ENCODE results near the gene STAM2.
"Not testable (repeated sequence)": the region's sequence is repeated elsewhere in the genome, so short reads cannot be mapped to it uniquely, and the experiment has no call there.

Gene STAM2

GRCh38 chr2:152162141-152162540 is 13.4 kb downstream of the STAM2 start:
- Histone ChIP-seq H3K18ac (ENCODE audit: low read length) (no peak overlapping the region), H3K79me1 (ENCODE audit: low read depth, low read length) (no peaks in the 10 kb centered on the region), H2AK5ac (ENCODE audit: low read depth, low read length) (no peak overlapping the region), H4K91ac (ENCODE audit: low read depth, low read length, poor library complexity) (no peak overlapping the region), H3K27ac (replicated peaks; ENCODE audit: low read length) (no peak overlapping the region), H3K9ac (ENCODE audit: low read depth, low read length, poor library complexity) (no peak overlapping the region), H2BK12ac (ENCODE audit: low read length) (no peak overlapping the region), H3K9me3 (replicated peaks in 1 of 2; ENCODE audit: control insufficient read depth in 2 of 2, insufficient read depth in 1 of 2, low read depth in 1 of 2, low read length in 2 of 2) (peaks cover 4 to 7% of the 10 kb centered on the region in 2 donors), H4K8ac (ENCODE audit: low read depth, low read length) (no peak overlapping the region), H3K36me3 (replicated peaks in 1 of 2; ENCODE audit: control insufficient read depth in 2 of 2, insufficient read depth in 2 of 2, low read length in 2 of 2) (no peaks in the 10 kb centered on the region), H3K4me3 (ENCODE audit: low read length in 2 of 2) (no peak overlapping the region), H2AFZ (ENCODE audit: low read length) (no peak overlapping the region), H3K4ac (ENCODE audit: low read length) (no peak overlapping the region), H2BK15ac (ENCODE audit: low read length) (no peak overlapping the region), H3K14ac (ENCODE audit: low read length) (no peak overlapping the region), H3K27me3 (ENCODE audit: control insufficient read depth in 3 of 3, insufficient read depth in 3 of 3, low read depth in 1 of 3, low read length in 3 of 3) (no peaks in the 10 kb centered on the region), H3K4me1 (ENCODE audit: control insufficient read depth in 2 of 2, insufficient read depth in 1 of 2, low read depth in 1 of 2, low read length in 2 of 2) (no peaks in the 10 kb centered on the region), H3K4me2 (ENCODE audit: insufficient read depth, low read length, poor library complexity, severe bottlenecking) (no peak overlapping the region), H3K23ac (ENCODE audit: low read depth, low read length, poor library complexity) (no peak overlapping the region), H2BK5ac (ENCODE audit: low read length) (no peak overlapping the region), H2BK120ac (ENCODE audit: low read depth, low read length) (no peak overlapping the region)
- no CpG with 5 or more reads among the region's 3 CpGs for WGBS, 2 donors (ENCODE audit: extremely low coverage in 2 of 2, insufficient read length in 2 of 2, insufficient replicate concordance in 1 of 2)
- no peak for DNase-seq (ENCODE audit: low spot score)

GRCh38 chr2:152161598-152161997 is 14.0 kb downstream of the STAM2 start:
- no peak overlapping the region for H2BK5ac ChIP-seq (ENCODE audit: low read length)
- no peak overlapping the region for H3K14ac ChIP-seq (ENCODE audit: low read length)
- no peaks in the 10 kb centered on the region for H3K79me1 ChIP-seq (ENCODE audit: low read depth, low read length)
- H2AFZ ChIP-seq (ENCODE audit: low read length), result no peak overlapping the region
- H3K4me3 ChIP-seq (ENCODE audit: low read length in 2 of 2), result no peak overlapping the region
- DNase-seq (ENCODE audit: low spot score), result no peak
- no peaks in the 10 kb centered on the region for H3K4me1 ChIP-seq (ENCODE audit: control insufficient read depth in 2 of 2, insufficient read depth in 1 of 2, low read depth in 1 of 2, low read length in 2 of 2)
- no peak overlapping the region for H2BK12ac ChIP-seq (ENCODE audit: low read length)
- no peak overlapping the region for H3K23ac ChIP-seq (ENCODE audit: low read depth, low read length, poor library complexity)
- no peak overlapping the region for H2AK5ac ChIP-seq (ENCODE audit: low read depth, low read length)
- no peak overlapping the region for H3K18ac ChIP-seq (ENCODE audit: low read length)
- no peak overlapping the region for H3K4ac ChIP-seq (ENCODE audit: low read length)
- no CpG with 5 or more reads among the region's 4 CpGs for WGBS, 2 donors (ENCODE audit: extremely low coverage in 2 of 2, insufficient read length in 2 of 2, insufficient replicate concordance in 1 of 2)
- H3K27ac ChIP-seq (replicated peaks; ENCODE audit: low read length), result no peak overlapping the region
- H3K9me3 ChIP-seq (replicated peaks in 1 of 2; ENCODE audit: control insufficient read depth in 2 of 2, insufficient read depth in 1 of 2, low read depth in 1 of 2, low read length in 2 of 2), result peaks cover 4 to 11% of the 10 kb centered on the region in 2 donors
- H3K9ac ChIP-seq (ENCODE audit: low read depth, low read length, poor library complexity), result no peak overlapping the region
- no peak overlapping the region for H4K91ac ChIP-seq (ENCODE audit: low read depth, low read length, poor library complexity)
- H2BK120ac ChIP-seq (ENCODE audit: low read depth, low read length), result no peak overlapping the region
- no peaks in the 10 kb centered on the region for H3K27me3 ChIP-seq (ENCODE audit: control insufficient read depth in 3 of 3, insufficient read depth in 3 of 3, low read depth in 1 of 3, low read length in 3 of 3)
- no peaks in the 10 kb centered on the region for H3K36me3 ChIP-seq (replicated peaks in 1 of 2; ENCODE audit: control insufficient read depth in 2 of 2, insufficient read depth in 2 of 2, low read length in 2 of 2)
- no peak overlapping the region for H2BK15ac ChIP-seq (ENCODE audit: low read length)
- H3K4me2 ChIP-seq (ENCODE audit: insufficient read depth, low read length, poor library complexity, severe bottlenecking), result no peak overlapping the region
- no peak overlapping the region for H4K8ac ChIP-seq (ENCODE audit: low read depth, low read length)

- H4K8ac ChIP-seq (ENCODE audit: low read depth, low read length); H3K18ac ChIP-seq (ENCODE audit: low read length); H3K14ac ChIP-seq (ENCODE audit: low read length); H3K36me3 ChIP-seq (replicated peaks in 1 of 2; ENCODE audit: control insufficient read depth in 2 of 2, insufficient read depth in 2 of 2, low read length in 2 of 2); H3K79me1 ChIP-seq (ENCODE audit: low read depth, low read length); H3K27me3 ChIP-seq (ENCODE audit: control insufficient read depth in 3 of 3, insufficient read depth in 3 of 3, low read depth in 1 of 3, low read length in 3 of 3); H2AFZ ChIP-seq (ENCODE audit: low read length); H3K4ac ChIP-seq (ENCODE audit: low read length); H2BK12ac ChIP-seq (ENCODE audit: low read length); H2BK5ac ChIP-seq (ENCODE audit: low read length); H3K23ac ChIP-seq (ENCODE audit: low read depth, low read length, poor library complexity); H2BK15ac ChIP-seq (ENCODE audit: low read length); H2BK120ac ChIP-seq (ENCODE audit: low read depth, low read length); H3K4me3 ChIP-seq (ENCODE audit: low read length in 2 of 2); H3K4me1 ChIP-seq (ENCODE audit: control insufficient read depth in 2 of 2, insufficient read depth in 1 of 2, low read depth in 1 of 2, low read length in 2 of 2); DNase-seq (ENCODE audit: low spot score); H3K27ac ChIP-seq (replicated peaks; ENCODE audit: low read length); H3K9ac ChIP-seq (ENCODE audit: low read depth, low read length, poor library complexity); H2AK5ac ChIP-seq (ENCODE audit: low read depth, low read length); H4K91ac ChIP-seq (ENCODE audit: low read depth, low read length, poor library complexity); H3K4me2 ChIP-seq (ENCODE audit: insufficient read depth, low read length, poor library complexity, severe bottlenecking): not testable (repeated sequence)
- no CpG with 5 or more reads among the region's 31 CpGs for WGBS, 2 donors (ENCODE audit: extremely low coverage in 2 of 2, insufficient read length in 2 of 2, insufficient replicate concordance in 1 of 2)
- peaks cover 4 to 11% of the 10 kb centered on the region in 2 donors for H3K9me3 ChIP-seq (replicated peaks in 1 of 2; ENCODE audit: control insufficient read depth in 2 of 2, insufficient read depth in 1 of 2, low read depth in 1 of 2, low read length in 2 of 2)
Observed at GRCh38 chr2:152160378-152160777, 15.2 kb downstream of the STAM2 start.

- H4K91ac ChIP-seq (ENCODE audit: low read depth, low read length, poor library complexity), result no peak overlapping the region
- WGBS, 2 donors (ENCODE audit: extremely low coverage in 2 of 2, insufficient read length in 2 of 2, insufficient replicate concordance in 1 of 2), result no CpG with 5 or more reads among the region's 1 CpG
- no peak overlapping the region for H3K14ac ChIP-seq (ENCODE audit: low read length)
- no peak overlapping the region for H4K8ac ChIP-seq (ENCODE audit: low read depth, low read length)
- H3K4me2 ChIP-seq (ENCODE audit: insufficient read depth, low read length, poor library complexity, severe bottlenecking), result no peak overlapping the region
- no peak overlapping the region for H2BK12ac ChIP-seq (ENCODE audit: low read length)
- no peak overlapping the region for H2BK15ac ChIP-seq (ENCODE audit: low read length)
- no peaks in the 10 kb centered on the region for H3K79me1 ChIP-seq (ENCODE audit: low read depth, low read length)
- no peak overlapping the region for H2BK5ac ChIP-seq (ENCODE audit: low read length)
- H3K9ac ChIP-seq (ENCODE audit: low read depth, low read length, poor library complexity), result no peak overlapping the region
- no peak overlapping the region for H3K18ac ChIP-seq (ENCODE audit: low read length)
- DNase-seq (ENCODE audit: low spot score), result no peak
- H3K36me3 ChIP-seq (replicated peaks in 1 of 2; ENCODE audit: control insufficient read depth in 2 of 2, insufficient read depth in 2 of 2, low read length in 2 of 2), result no peaks in the 10 kb centered on the region
- H3K4ac ChIP-seq (ENCODE audit: low read length), result no peak overlapping the region
- H3K4me1 ChIP-seq (ENCODE audit: control insufficient read depth in 2 of 2, insufficient read depth in 1 of 2, low read depth in 1 of 2, low read length in 2 of 2), result no peaks in the 10 kb centered on the region
- no peak overlapping the region for H2BK120ac ChIP-seq (ENCODE audit: low read depth, low read length)
- H2AK5ac ChIP-seq (ENCODE audit: low read depth, low read length), result no peak overlapping the region
- H3K23ac ChIP-seq (ENCODE audit: low read depth, low read length, poor library complexity), result no peak overlapping the region
- H3K27ac ChIP-seq (replicated peaks; ENCODE audit: low read length), result no peak overlapping the region
- no peaks in the 10 kb centered on the region for H3K27me3 ChIP-seq (ENCODE audit: control insufficient read depth in 3 of 3, insufficient read depth in 3 of 3, low read depth in 1 of 3, low read length in 3 of 3)
- no peak overlapping the region for H2AFZ ChIP-seq (ENCODE audit: low read length)
- peaks cover 2 to 11% of the 10 kb centered on the region in 2 donors for H3K9me3 ChIP-seq (replicated peaks in 1 of 2; ENCODE audit: control insufficient read depth in 2 of 2, insufficient read depth in 1 of 2, low read depth in 1 of 2, low read length in 2 of 2)
- H3K4me3 ChIP-seq (ENCODE audit: low read length in 2 of 2), result no peak overlapping the region
Observed at GRCh38 chr2:152157253-152157652, 18.3 kb downstream of the STAM2 start.
